ENCODE measurements around the gene PEX11B. TPM values are rescaled to one million over a fixed set of nuclear protein-coding genes. Genes with fewer than 3 reads are reported as not detected.
A peak's percentile ranks its signal among the peaks of the same experiment; 100 is the strongest.

Gene PEX11B
- total RNA-seq, 2 experiments from 2014 or later = 29.0 to 33.2 TPM

DNA sequence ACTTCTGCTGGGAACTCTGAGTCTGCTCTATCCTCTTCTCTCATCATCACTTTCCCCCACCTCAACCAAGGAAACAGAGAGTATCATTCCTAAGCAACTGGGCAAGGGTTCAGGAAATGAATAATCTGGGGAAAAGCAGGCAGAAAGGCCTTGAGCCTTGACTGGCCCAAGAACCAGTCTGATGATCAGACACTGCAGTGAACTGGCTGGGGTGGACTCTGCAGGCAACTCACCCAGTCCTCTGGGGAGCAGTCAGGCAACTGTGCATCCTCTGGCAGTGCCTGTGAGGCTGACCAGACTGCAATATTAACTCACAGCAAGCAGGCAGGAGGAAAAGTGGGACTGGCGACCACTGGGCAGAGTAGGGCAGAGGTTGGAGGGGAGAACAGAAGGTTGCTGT is 33.8 kb downstream of the PEX11B start:
- H3K9me3 Mint-ChIP-seq = no peaks in the 10 kb centered on the region
- H3K27me3 Mint-ChIP-seq = peaks cover 33% of the 10 kb centered on the region
- peaks cover 17% of the 10 kb centered on the region for H3K4me1 Mint-ChIP-seq
- CTCF ChIA-PET = interaction anchor here (10.0 kb wide), 1 partner anchor 38 kb away, joined by 58 read pairs; the partner anchor contains the start of gene NUDT17
- POLR2A ChIA-PET = no interaction called here
- no peak overlapping the region for H3K27ac Mint-ChIP-seq
- peak overlapping the region; percentile 75 for H3K4me3 Mint-ChIP-seq
- DNase-seq = no peak
- no peaks in the 10 kb centered on the region for H3K36me3 Mint-ChIP-seq (ENCODE audit: low read depth)

DNA sequence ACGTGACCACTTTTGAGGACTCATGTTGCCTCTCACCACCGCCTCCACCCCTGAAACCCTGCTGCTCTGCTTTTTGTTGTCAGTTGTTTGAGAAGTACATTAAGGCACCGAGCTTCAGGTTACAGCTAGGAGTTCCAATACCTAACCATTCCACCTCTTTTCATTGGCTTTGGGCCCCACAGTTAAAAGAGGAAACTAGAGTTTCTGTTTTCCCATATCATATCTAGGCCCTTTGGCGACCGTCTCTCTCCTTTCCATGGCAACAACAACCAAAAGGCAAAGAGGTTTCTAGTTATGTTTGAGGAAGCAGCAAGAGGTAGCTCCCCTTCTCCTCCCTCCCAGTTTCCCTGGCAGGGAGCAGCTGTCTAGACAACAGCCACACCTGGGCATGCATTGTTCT is 38.7 kb downstream of the PEX11B start:
- Mint-ChIP-seq H3K36me3 (ENCODE audit: low read depth) (no peaks in the 10 kb centered on the region), H3K27me3 (peaks cover 40% of the 10 kb centered on the region), H3K4me3 (no peak overlapping the region), H3K27ac (no peak overlapping the region), H3K4me1 (peaks cover 8% of the 10 kb centered on the region), H3K9me3 (no peaks in the 10 kb centered on the region)
- POLR2A ChIA-PET = interaction anchor here (1.2 to 1.7 kb wide), 4 partner anchors 12 to 78 kb away, joined by 3 read pairs; partner anchors contain the start of genes LIX1L and PIAS3
- CTCF ChIA-PET = interaction anchor here (0.8 to 10.0 kb wide), 5 partner anchors 10 to 34 kb away, joined by 3 to 58 read pairs (median 8); partner anchors contain the start of genes NUDT17 and PIAS3
- DNase-seq = no peak

DNA sequence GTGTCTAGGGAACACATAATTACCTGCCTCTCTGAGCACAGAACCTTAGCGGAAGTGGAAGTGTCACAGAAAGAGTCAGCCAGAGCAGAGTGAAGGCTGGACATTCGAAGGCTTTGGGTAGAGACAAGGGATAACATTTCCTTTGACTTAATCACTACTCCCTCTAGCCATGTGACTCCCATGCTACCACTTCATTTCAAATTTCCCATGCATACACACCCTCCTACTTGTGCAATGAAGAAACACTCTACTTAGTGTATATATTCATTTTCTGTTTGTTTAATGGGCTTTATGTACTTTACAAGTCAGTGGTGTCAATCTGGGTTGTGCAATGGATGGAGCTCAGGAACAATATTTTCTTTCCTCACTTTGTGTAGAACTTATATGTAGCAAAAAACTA is 39.8 kb downstream of the PEX11B start:
- Mint-ChIP-seq H3K36me3 (ENCODE audit: low read depth) (no peaks in the 10 kb centered on the region), H3K27ac (no peak overlapping the region), H3K9me3 (no peaks in the 10 kb centered on the region), H3K4me1 (peaks cover 6% of the 10 kb centered on the region), H3K27me3 (peaks cover 39% of the 10 kb centered on the region), H3K4me3 (no peak overlapping the region)
- ChIA-PET POLR2A (interaction anchor here (0.8 to 1.3 kb wide), 2 partner anchors 20 to 32 kb away, joined by 3 read pairs; partner anchors contain the start of gene PIAS3), CTCF (interaction anchor here (2.5 to 10.0 kb wide), 3 partner anchors 13 to 32 kb away, joined by 8 to 58 read pairs (median 12); partner anchors contain the start of genes NUDT17 and PIAS3)
- DNase-seq = no peak

DNA sequence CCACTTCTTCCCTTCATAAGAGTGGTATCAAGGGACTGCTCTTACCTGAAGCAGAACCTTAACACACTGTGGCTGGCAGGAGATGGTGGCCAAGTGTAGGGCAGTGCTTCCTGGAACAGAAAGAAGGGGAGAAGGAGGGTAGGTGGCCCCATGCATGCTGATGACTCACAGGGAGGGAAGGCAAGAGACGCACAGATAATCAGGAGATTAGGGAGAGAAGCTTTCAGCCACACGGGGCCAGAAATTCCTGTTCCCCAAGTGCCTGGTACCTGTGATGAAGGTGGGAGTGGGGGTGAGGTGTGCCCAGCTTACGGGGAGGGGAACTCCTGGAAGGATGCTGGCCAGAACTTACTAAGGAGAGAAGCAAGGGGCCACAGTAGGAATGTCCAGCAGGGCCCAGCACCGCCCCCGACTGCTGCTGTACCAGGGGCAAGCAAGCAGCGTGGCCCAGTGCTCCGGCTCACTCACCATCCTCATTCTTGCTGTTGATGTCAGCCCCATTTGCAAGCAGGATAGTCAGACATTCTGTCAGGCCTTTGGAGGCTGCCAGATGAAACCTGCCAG is 40.5 kb downstream of the PEX11B start:
- POLR2A ChIA-PET = no interaction called here
- H3K36me3 Mint-ChIP-seq (ENCODE audit: low read depth) = no peaks in the 10 kb centered on the region
- no peak for DNase-seq
- CTCF ChIA-PET = interaction anchor here (10.0 kb wide), 1 partner anchor 32 kb away, joined by 58 read pairs; the partner anchor contains the start of gene NUDT17
- H3K9me3 Mint-ChIP-seq = no peaks in the 10 kb centered on the region
- no peak overlapping the region for H3K27ac Mint-ChIP-seq
- H3K4me3 Mint-ChIP-seq = no peak overlapping the region
- peaks cover 38% of the 10 kb centered on the region for H3K27me3 Mint-ChIP-seq
- H3K4me1 Mint-ChIP-seq = peaks cover 6% of the 10 kb centered on the region

DNA sequence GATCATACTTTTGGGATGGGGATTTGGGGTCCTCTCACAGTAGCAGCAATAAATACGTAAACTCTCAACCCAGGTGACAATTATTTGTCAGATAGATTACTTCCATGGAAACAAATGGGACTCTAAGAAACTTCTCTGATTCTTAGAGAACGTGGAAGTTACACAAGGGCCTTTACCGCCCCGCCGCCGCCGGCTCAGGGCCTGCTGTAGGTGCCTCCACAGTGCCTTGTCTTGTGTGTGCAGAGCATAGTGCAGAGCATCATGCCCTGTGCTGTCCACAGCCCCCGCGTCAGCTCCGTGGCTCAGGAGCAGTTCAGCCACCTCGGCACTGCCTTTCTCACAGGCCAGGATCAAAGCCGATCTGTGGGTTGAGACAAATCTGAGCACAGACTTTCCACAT is 43.9 kb downstream of the PEX11B start:
- no peaks in the 10 kb centered on the region for H3K36me3 Mint-ChIP-seq (ENCODE audit: low read depth)
- peaks cover 47% of the 10 kb centered on the region for H3K27me3 Mint-ChIP-seq
- ChIA-PET CTCF (no interaction called here), POLR2A (interaction anchor here (1.1 to 1.6 kb wide), 2 partner anchors 44 to 122 kb away, joined by 3 to 4 read pairs; partner anchors contain the start of genes PEX11B and TXNIP)
- peaks cover 24% of the 10 kb centered on the region for H3K4me1 Mint-ChIP-seq
- DNase-seq = no peak
- no peak overlapping the region for H3K27ac Mint-ChIP-seq
- H3K9me3 Mint-ChIP-seq = no peaks in the 10 kb centered on the region
- H3K4me3 Mint-ChIP-seq = no peak overlapping the region

DNA sequence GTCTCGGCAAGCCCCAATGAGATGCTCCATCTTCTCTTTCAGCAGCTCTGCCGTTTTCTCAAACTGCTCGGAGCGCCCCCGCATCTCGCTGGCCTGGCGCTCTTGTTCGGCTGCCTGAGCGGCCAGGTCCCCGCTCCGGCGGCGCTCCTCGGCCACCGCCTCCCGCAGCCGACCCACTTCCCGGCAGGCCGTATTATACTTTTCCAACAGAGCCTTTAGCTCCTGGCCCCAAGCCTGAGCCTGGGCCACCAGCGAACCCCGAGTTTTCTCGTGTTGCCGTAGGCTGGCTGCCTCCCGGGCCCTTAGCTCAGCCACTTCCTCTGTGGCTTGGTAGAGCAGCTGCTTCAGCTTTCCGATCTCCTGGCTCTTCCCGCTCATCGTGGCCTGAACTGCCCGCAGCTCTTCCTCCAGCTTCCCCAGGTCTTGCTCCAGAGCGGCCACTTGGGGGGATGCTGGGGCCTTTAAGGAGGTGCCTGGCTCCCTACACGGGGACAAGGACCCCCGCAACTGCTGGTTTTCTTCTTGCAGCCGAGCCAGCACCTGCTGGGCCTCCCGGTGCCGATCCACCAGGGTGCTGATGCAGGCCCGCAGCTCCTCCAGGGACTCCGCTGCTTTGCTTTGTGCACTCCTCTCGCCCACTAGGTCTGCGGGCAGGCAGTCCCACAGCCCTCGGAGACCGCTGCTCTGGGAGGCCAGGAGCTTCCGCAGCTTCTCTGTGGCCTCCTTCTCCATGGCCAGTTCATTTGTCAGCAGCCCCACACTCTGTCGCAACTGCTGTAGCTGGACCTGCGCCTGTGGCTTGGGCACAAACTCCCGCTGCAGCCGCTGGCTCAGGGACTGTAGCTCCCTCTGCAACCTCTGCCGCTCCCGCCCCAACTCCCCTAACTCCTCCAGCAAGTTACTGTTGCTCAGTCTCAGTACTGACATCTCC is 46.3 kb downstream of the PEX11B start:
- Mint-ChIP-seq H3K27ac (peak overlapping the region; percentile 56), H3K27me3 (peaks cover 48% of the 10 kb centered on the region), H3K4me1 (peaks cover 19% of the 10 kb centered on the region), H3K9me3 (no peaks in the 10 kb centered on the region), H3K4me3 (peak overlapping the region; percentile 70), H3K36me3 (ENCODE audit: low read depth) (no peaks in the 10 kb centered on the region)
- ChIA-PET POLR2A (interaction anchor here (0.8 to 3.4 kb wide), 9 partner anchors 11 to 123 kb away, joined by 3 to 21 read pairs (median 6); partner anchors contain the start of genes ANKRD34A, ANKRD35, PEX11B and PIAS3), CTCF (interaction anchor here (0.7 to 2.2 kb wide), 7 partner anchors 10 to 160 kb away, joined by 3 to 14 read pairs (median 5); partner anchors contain the start of genes ANKRD35, NUDT17 and RBM8A)
- peak; percentile 54 for DNase-seq

DNA sequence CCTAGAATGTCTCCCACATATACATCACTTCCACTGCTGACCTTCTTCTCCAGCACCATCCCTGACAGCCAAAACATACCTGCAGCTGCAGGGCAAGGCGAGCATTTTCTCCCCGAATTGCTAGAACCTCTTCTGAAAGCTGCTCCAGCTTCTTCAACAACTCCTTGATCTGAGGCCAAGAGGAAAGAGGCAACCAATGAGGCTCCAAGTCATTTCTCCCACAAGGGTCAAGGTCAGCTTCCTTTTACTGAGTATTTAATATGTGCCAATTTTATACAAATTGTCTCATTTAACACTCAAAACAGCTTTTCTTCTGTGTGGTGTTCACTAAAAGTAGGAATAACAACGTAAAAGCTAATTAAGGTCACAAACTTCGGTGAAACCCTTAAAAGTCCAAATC is 50.3 kb downstream of the PEX11B start:
- H3K27me3 Mint-ChIP-seq = peaks cover 48% of the 10 kb centered on the region
- ChIA-PET POLR2A (interaction anchor here (1.3 to 1.7 kb wide), 2 partner anchors 23 to 50 kb away, joined by 3 to 5 read pairs; partner anchors contain the start of gene PEX11B), CTCF (interaction anchor here (3.1 kb wide), 1 partner anchor 22 kb away, joined by 15 read pairs; the partner anchor contains the start of gene NUDT17)
- H3K4me3 Mint-ChIP-seq = no peak overlapping the region
- H3K27ac Mint-ChIP-seq = no peak overlapping the region
- H3K36me3 Mint-ChIP-seq (ENCODE audit: low read depth) = no peaks in the 10 kb centered on the region
- H3K9me3 Mint-ChIP-seq = no peaks in the 10 kb centered on the region
- peaks cover 17% of the 10 kb centered on the region for H3K4me1 Mint-ChIP-seq
- DNase-seq = no peak

DNA sequence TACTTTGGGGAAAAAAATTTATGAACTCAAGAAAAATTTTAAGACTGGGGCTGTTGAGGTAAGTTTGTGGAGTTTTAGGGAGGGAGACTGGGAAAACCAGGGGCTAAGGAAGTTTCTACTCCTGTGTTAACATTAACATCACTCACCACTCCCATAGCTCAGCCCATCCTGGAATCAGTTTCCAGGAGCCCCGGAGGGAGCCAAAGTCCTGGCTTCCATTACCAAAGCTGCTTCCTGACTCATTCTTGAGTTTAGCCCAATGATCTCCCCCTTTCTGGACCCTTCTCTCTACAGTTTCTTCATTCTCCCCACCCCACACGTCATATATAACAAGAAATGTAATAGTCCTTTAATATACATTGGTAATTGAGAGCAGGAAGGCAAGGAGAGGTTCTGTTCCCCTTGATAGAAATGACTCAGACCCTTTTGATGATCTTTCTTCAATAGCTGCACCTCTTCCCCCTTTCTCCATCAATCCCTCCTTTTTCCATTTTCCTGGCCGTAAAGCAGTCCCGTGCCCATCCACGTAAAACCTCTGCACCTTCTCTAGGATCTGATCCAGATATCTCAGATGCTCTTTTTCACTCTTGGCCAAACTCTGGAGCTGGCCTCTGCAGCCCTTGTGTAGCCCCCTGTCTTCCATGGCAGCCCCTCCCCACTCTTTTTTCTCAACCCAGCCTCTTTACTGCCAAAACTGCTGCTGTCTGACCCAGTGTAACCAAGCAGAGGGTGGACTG is 55.1 kb downstream of the PEX11B start:
- peaks cover 4% of the 10 kb centered on the region for H3K4me1 Mint-ChIP-seq
- ChIA-PET CTCF (interaction anchor here (11.1 kb wide), 1 partner anchor 17 kb away, joined by 182 read pairs; the partner anchor contains the start of gene NUDT17), POLR2A (interaction anchor here (0.8 to 1.3 kb wide), 2 partner anchors 16 to 64 kb away, joined by 3 to 4 read pairs; partner anchors contain the start of gene RBM8A)
- no peak overlapping the region for H3K4me3 Mint-ChIP-seq
- H3K27me3 Mint-ChIP-seq = peaks cover 33% of the 10 kb centered on the region
- H3K36me3 Mint-ChIP-seq (ENCODE audit: low read depth) = no peaks in the 10 kb centered on the region
- no peak overlapping the region for H3K27ac Mint-ChIP-seq
- no peaks in the 10 kb centered on the region for H3K9me3 Mint-ChIP-seq
- DNase-seq = no peak

Other genes starting within 250 kb of the PEX11B start
- under 1 TPM in 1 of 2 experiments, not detected in 1; 0.60 TPM for gene PDZK1, start 211.3 kb downstream of the PEX11B start, total RNA-seq
- gene CD160, start 199.2 kb downstream of the PEX11B start, total RNA-seq = not detected
- gene RNF115, start 94.6 kb downstream of the PEX11B start, total RNA-seq = 10 to 100 TPM; 12.9 to 13.1 TPM
- 10 to 100 TPM; 29.7 to 32.1 TPM for gene POLR3C, start 94.5 kb downstream of the PEX11B start, total RNA-seq
- gene NUDT17, start 73.1 kb downstream of the PEX11B start, total RNA-seq = 1 to 10 TPM; 2.5 to 2.7 TPM
- gene PIAS3, start 59.6 kb downstream of the PEX11B start, total RNA-seq = 10 to 100 TPM; 21.2 to 21.7 TPM
- under 1 TPM; 0.33 to 0.35 TPM for gene ANKRD35, start 32.9 kb downstream of the PEX11B start, total RNA-seq
- gene ITGA10, start 8.7 kb downstream of the PEX11B start, total RNA-seq = 1 to 10 TPM in 1 of 2 experiments, under 1 TPM in 1; 0.98 to 1.1 TPM
- gene RBM8A, start 8.8 kb upstream of the PEX11B start, total RNA-seq = 100 to 1,000 TPM; 168 to 174 TPM
- gene LIX1L, start 39.3 kb upstream of the PEX11B start, total RNA-seq = 10 to 100 TPM; 50.3 to 51.0 TPM
- gene ANKRD34A, start 45.9 kb upstream of the PEX11B start, total RNA-seq = 1 to 10 TPM; 2.9 to 3.7 TPM
- gene POLR3GL, start 46.0 kb upstream of the PEX11B start, total RNA-seq = 10 to 100 TPM; 32.4 to 33.7 TPM
- gene TXNIP, start 77.9 kb upstream of the PEX11B start, total RNA-seq = 100 to 1,000 TPM; 397 to 407 TPM
- gene HJV, start 103.0 kb upstream of the PEX11B start, total RNA-seq = not detected
- 1 to 10 TPM; 2.1 to 2.2 TPM for gene NBPF10, start 226.1 kb upstream of the PEX11B start, total RNA-seq

All from activated CD4-positive, alpha-beta memory T cell treated with anti-CD3 and anti-CD28 coated beads, Interleukin-2, amount 10 ng/mL, durations not matched to agents 7 days and 5 days (primary cell).